HG02981 (cell line): Measurements from ENCODE around the gene ZNF474.

Experiments
- ATAC-seq: cut with Tn5 transposase; IDR thresholded peaks from one replicate; pipeline ENCODE4 v1.9.1; 2021; ENCODE audit warnings: mild to moderate bottlenecking, moderate library complexity; ENCODE audit not compliant: unreplicated experiment

The ZNF474 gene

GRCh38 chr5:122152266-122152900, 23.0 kb downstream of the ZNF474 start:
- no peak for ATAC-seq

- no peak for ATAC-seq
Measured at GRCh38 chr5:122153230-122153629, 23.9 kb downstream of the ZNF474 start.

- ATAC-seq: no peak
Measured at GRCh38 chr5:122153774-122154173, 24.4 kb downstream of the ZNF474 start.

- ATAC-seq: no peak
Measured at GRCh38 chr5:122154491-122154890, 25.1 kb downstream of the ZNF474 start.

- no peak for ATAC-seq
Measured at GRCh38 chr5:122154910-122155309, 25.6 kb downstream of the ZNF474 start.

GRCh38 chr5:122155546-122155945, 26.2 kb downstream of the ZNF474 start:
- ATAC-seq: no peak

- no peak for ATAC-seq
Measured at GRCh38 chr5:122156724-122157325, 27.5 kb downstream of the ZNF474 start.

GRCh38 chr5:122162100-122162638, 32.8 kb downstream of the ZNF474 start:
- ATAC-seq: no peak

- no peak for ATAC-seq
Measured at GRCh38 chr5:122163121-122164069, 34.0 kb downstream of the ZNF474 start.

GRCh38 chr5:122164070-122164435, 34.7 kb downstream of the ZNF474 start:
- ATAC-seq: no peak

- no peak for ATAC-seq
Measured at GRCh38 chr5:122164831-122165558, 35.6 kb downstream of the ZNF474 start.

GRCh38 chr5:122165559-122166078, 36.3 kb downstream of the ZNF474 start:
- no peak for ATAC-seq

GRCh38 chr5:122169350-122170103, 40.2 kb downstream of the ZNF474 start:
- ATAC-seq: no peak

- no peak for ATAC-seq
Measured at GRCh38 chr5:122170620-122171019, 41.3 kb downstream of the ZNF474 start.

GRCh38 chr5:122172207-122172606, 42.9 kb downstream of the ZNF474 start:
- ATAC-seq: no peak

GRCh38 chr5:122173474-122174415, 44.4 kb downstream of the ZNF474 start:
- ATAC-seq: no peak

- no peak for ATAC-seq
Measured at GRCh38 chr5:122175091-122175490, 45.7 kb downstream of the ZNF474 start.

GRCh38 chr5:122175852-122176251, 46.5 kb downstream of the ZNF474 start:
- ATAC-seq: no peak

GRCh38 chr5:122177161-122177560, 47.8 kb downstream of the ZNF474 start:
- ATAC-seq: no peak
